GM12872 (cell line): ENCODE results near the gene HLA-DQB1.
A peak's percentile ranks its signal among the peaks of the same experiment; 100 is the strongest.

Experiments
- CTCF ChIP-seq: IDR thresholded peaks from 3 replicates; pipeline ENCODE4 v1.5.1; 2011; ENCODE audit warnings: low read depth, mild to moderate bottlenecking, low read length, moderate library complexity; ENCODE audit not compliant: insufficient read depth

HLA-DQB1 gene

GRCh38 chr6:32624565-32624964 is 41.9 kb downstream of the HLA-DQB1 start:
- TF ChIP-seq CTCF, result no peak

- TF ChIP-seq CTCF, result no peak
Observed at GRCh38 chr6:32623693-32624092, 42.8 kb downstream of the HLA-DQB1 start.

- TF ChIP-seq CTCF, result peak; percentile 35; the same call in 1 of the 3 replicates
Observed at GRCh38 chr6:32622545-32623401, 43.7 kb downstream of the HLA-DQB1 start.

GRCh38 chr6:32621372-32621771 is 45.1 kb downstream of the HLA-DQB1 start:
- TF ChIP-seq CTCF, result no peak

GRCh38 chr6:32617751-32618150 is 48.7 kb downstream of the HLA-DQB1 start:
- no peak for TF ChIP-seq CTCF

- TF ChIP-seq CTCF, result no peak
Observed at GRCh38 chr6:32615885-32616532, 50.4 kb downstream of the HLA-DQB1 start.

GRCh38 chr6:32614366-32615081 is 51.9 kb downstream of the HLA-DQB1 start:
- no peak for TF ChIP-seq CTCF
